Calu3 (cell line): ENCODE data around the gene CABCOCO1. TPM values are rescaled to one million over a fixed set of nuclear protein-coding genes. Genes with fewer than 3 reads are reported as not detected.

Source experiments
- BruUV-seq: library from RNA; stranded (reverse); fragments of 400-500 nt; replicated peaks from 2 replicates; lab custom pipeline; 2021; lab: Mats Ljungman, UMichigan
- CTCF ChIA-PET: fragments of 300-600 bp; sonication (Branson Sonifier 250); formaldehyde crosslinking; loops from one replicate; lab custom pipeline; 2022; ENCODE audit warnings: antibody characterized with exemption; lab: Charles Lee
- DNase-seq: peaks from one replicate; pipeline ENCODE4 v3.0.0; 2022
- H3K27ac Mint-ChIP-seq: one replicate; pipeline ENCODE4 v1.8.0; 2022; ENCODE audit warnings: mixed read lengths; ENCODE audit not compliant: unreplicated experiment
- H3K27me3 Mint-ChIP-seq: one replicate; pipeline ENCODE4 v1.8.0; 2022; ENCODE audit warnings: mixed read lengths; ENCODE audit not compliant: unreplicated experiment
- H3K36me3 Mint-ChIP-seq: one replicate; pipeline ENCODE4 v1.8.0; 2022; ENCODE audit warnings: mild to moderate bottlenecking, moderate library complexity, mixed read lengths; ENCODE audit not compliant: insufficient read depth, unreplicated experiment
- H3K4me1 Mint-ChIP-seq: one replicate; pipeline ENCODE4 v1.8.0; 2022; ENCODE audit warnings: mild to moderate bottlenecking, low read depth, mixed read lengths; ENCODE audit not compliant: unreplicated experiment
- H3K4me3 Mint-ChIP-seq: one replicate; pipeline ENCODE4 v1.8.0; 2022; ENCODE audit warnings: mild to moderate bottlenecking, low read depth, moderate library complexity, mixed read lengths; ENCODE audit not compliant: unreplicated experiment
- H3K9me3 Mint-ChIP-seq: one replicate; pipeline ENCODE4 v1.8.0; 2022; ENCODE audit warnings: low read depth, mixed read lengths; ENCODE audit not compliant: unreplicated experiment
- CTCF ChIP-seq: fragments of 200-600 bp; IDR thresholded peaks from one replicate; pipeline ENCODE4 v1.8.0; 2022; ENCODE audit warnings: antibody characterized with exemption; ENCODE audit not compliant: unreplicated experiment
- intact Hi-C: fragments of 100-400 bp; cut with micrococcal nuclease; formaldehyde crosslinking; loops from one replicate; pipeline ENCODE4 v1.10.0; 2022; ENCODE audit not compliant: unreplicated experiment
- total RNA-seq: library from RNA; stranded (reverse); gene quantifications from 2 replicates; pipeline ENCODE4 v1.2.3, GENCODE V29; 2022

The CABCOCO1 gene
- total RNA-seq, 1 experiment from 2014 or later: not detected

- H3K27ac Mint-ChIP-seq: no peak overlapping the region
- no peaks in the 10 kb centered on the region for H3K36me3 Mint-ChIP-seq
- TF ChIP-seq CTCF: no peak
- no peaks in the 10 kb centered on the region for H3K9me3 Mint-ChIP-seq
- intact Hi-C loops: no loop called here
- BruUV-seq: no TSS peak
- CTCF ChIA-PET: no interaction called here
- DNase-seq: no peak
- no peaks in the 10 kb centered on the region for H3K27me3 Mint-ChIP-seq
- no peaks in the 10 kb centered on the region for H3K4me1 Mint-ChIP-seq
- no peak overlapping the region for H3K4me3 Mint-ChIP-seq
These were observed 29.8 kb downstream of the CABCOCO1 start for GRCh38 chr10:61692447-61693010.

GRCh38 chr10:61698968-61699655 lies 36.4 kb downstream of the CABCOCO1 start:
- no peaks in the 10 kb centered on the region for H3K9me3 Mint-ChIP-seq
- no peaks in the 10 kb centered on the region for H3K4me1 Mint-ChIP-seq
- DNase-seq: no peak
- CTCF ChIA-PET: no interaction called here
- no peak for TF ChIP-seq CTCF
- BruUV-seq: no TSS peak
- H3K27ac Mint-ChIP-seq: no peak overlapping the region
- H3K27me3 Mint-ChIP-seq: no peaks in the 10 kb centered on the region
- intact Hi-C loops: no loop called here
- no peak overlapping the region for H3K4me3 Mint-ChIP-seq
- no peaks in the 10 kb centered on the region for H3K36me3 Mint-ChIP-seq

- no peaks in the 10 kb centered on the region for H3K4me1 Mint-ChIP-seq
- no peak for DNase-seq
- H3K4me3 Mint-ChIP-seq: no peak overlapping the region
- TF ChIP-seq CTCF: no peak
- no peak overlapping the region for H3K27ac Mint-ChIP-seq
- no peaks in the 10 kb centered on the region for H3K27me3 Mint-ChIP-seq
- CTCF ChIA-PET: no interaction called here
- H3K36me3 Mint-ChIP-seq: no peaks in the 10 kb centered on the region
- no peaks in the 10 kb centered on the region for H3K9me3 Mint-ChIP-seq
- BruUV-seq: no TSS peak
- intact Hi-C loops: no loop called here
These were observed 38.5 kb downstream of the CABCOCO1 start for GRCh38 chr10:61701055-61701705.

- intact Hi-C loops: no loop called here
- no peak overlapping the region for H3K27ac Mint-ChIP-seq
- H3K27me3 Mint-ChIP-seq: no peaks in the 10 kb centered on the region
- no peaks in the 10 kb centered on the region for H3K4me1 Mint-ChIP-seq
- no peaks in the 10 kb centered on the region for H3K9me3 Mint-ChIP-seq
- CTCF ChIA-PET: no interaction called here
- no peak for TF ChIP-seq CTCF
- H3K36me3 Mint-ChIP-seq: no peaks in the 10 kb centered on the region
- no peak for DNase-seq
- BruUV-seq: no TSS peak
- H3K4me3 Mint-ChIP-seq: no peak overlapping the region
These were observed 39.0 kb downstream of the CABCOCO1 start for GRCh38 chr10:61701706-61702105.
